ENCODE measurements around the gene SLC25A21. TPM values are rescaled to one million over a fixed set of nuclear protein-coding genes. Genes with fewer than 3 reads are reported as not detected.

The SLC25A21 gene
- total and polyA plus RNA-seq, 2 experiments from 2014 or later, result 10.6 to 12.1 TPM

DNA sequence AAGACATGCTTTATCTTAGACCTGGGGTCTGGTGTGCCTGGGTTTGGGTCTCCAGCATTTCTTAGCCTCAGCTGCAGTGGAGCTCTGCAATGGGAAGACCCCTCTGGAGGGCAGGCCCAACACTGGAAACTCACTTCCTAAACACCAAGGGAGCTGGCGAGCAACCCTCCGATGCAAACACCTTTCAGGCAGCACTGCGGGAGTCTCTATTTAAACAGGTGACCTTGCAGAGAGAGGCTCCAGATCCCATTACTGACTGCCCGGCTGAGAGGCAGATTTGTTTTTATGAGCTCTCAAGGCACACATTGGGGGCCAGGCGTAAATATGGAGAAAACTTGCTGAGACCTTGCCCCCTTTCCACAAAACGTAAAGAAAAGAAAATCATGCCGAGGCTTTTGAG is 315.3 kb downstream of the SLC25A21 start:
- Histone ChIP-seq H4K20me1 (replicated peaks; ENCODE audit: insufficient read depth) (no peaks in the 10 kb centered on the region), H3K4me1 (ENCODE audit: insufficient read depth) (peaks cover 3% of the 10 kb centered on the region; the same call in 1 of the 2 replicates), H3K4me3 (no peak overlapping the region), H3F3A (replicated peaks; ENCODE audit: low read depth) (no peaks in the 10 kb centered on the region), H2AFZ (no peak overlapping the region), H3K9me2 (ENCODE audit: insufficient read depth) (no peaks in the 10 kb centered on the region), H3K36me3 (ENCODE audit: insufficient read depth) (no peaks in the 10 kb centered on the region), H3K27ac (ENCODE audit: low read depth) (no peak overlapping the region), H3K79me2 (replicated peaks; ENCODE audit: insufficient read depth) (no peaks in the 10 kb centered on the region), H3K4me2 (no peak overlapping the region), H3K27me3 (ENCODE audit: insufficient read depth) (no peaks in the 10 kb centered on the region)
- peaks cover 32% of the 10 kb centered on the region for H3K4me1 Mint-ChIP-seq
- no peak overlapping the region for H3K4me3 Mint-ChIP-seq
- H3K27ac Mint-ChIP-seq, result peak overlapping the region; percentile 60
- no peaks in the 10 kb centered on the region for H3K9me3 Mint-ChIP-seq
- no peaks in the 10 kb centered on the region for H3K36me3 Mint-ChIP-seq (ENCODE audit: low read depth)
- ATAC-seq (peak; percentile 93), DNase-seq (ENCODE audit: low spot score) (peak; percentile 15)
- peaks cover 4% of the 10 kb centered on the region for H3K27me3 Mint-ChIP-seq (ENCODE audit: insufficient read depth, low read depth, poor library complexity)
- no peak for TF ChIP-seq STAT1 (IDR thresholded peaks at IDR 0.05; ENCODE audit: unreplicated experiment)
- no peak for TF ChIP-seq EZH2phosphoT487 (IDR thresholded peaks at IDR 0.05; ENCODE audit: unreplicated experiment)
- TF ChIP-seq, protein P1, sequence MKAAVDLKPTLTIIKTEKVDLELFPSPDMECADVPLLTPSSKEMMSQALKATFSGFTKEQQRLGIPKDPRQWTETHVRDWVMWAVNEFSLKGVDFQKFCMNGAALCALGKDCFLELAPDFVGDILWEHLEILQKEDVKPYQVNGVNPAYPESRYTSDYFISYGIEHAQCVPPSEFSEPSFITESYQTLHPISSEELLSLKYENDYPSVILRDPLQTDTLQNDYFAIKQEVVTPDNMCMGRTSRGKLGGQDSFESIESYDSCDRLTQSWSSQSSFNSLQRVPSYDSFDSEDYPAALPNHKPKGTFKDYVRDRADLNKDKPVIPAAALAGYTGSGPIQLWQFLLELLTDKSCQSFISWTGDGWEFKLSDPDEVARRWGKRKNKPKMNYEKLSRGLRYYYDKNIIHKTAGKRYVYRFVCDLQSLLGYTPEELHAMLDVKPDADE (IDR thresholded peaks at IDR 0.05), result no peak

DNA sequence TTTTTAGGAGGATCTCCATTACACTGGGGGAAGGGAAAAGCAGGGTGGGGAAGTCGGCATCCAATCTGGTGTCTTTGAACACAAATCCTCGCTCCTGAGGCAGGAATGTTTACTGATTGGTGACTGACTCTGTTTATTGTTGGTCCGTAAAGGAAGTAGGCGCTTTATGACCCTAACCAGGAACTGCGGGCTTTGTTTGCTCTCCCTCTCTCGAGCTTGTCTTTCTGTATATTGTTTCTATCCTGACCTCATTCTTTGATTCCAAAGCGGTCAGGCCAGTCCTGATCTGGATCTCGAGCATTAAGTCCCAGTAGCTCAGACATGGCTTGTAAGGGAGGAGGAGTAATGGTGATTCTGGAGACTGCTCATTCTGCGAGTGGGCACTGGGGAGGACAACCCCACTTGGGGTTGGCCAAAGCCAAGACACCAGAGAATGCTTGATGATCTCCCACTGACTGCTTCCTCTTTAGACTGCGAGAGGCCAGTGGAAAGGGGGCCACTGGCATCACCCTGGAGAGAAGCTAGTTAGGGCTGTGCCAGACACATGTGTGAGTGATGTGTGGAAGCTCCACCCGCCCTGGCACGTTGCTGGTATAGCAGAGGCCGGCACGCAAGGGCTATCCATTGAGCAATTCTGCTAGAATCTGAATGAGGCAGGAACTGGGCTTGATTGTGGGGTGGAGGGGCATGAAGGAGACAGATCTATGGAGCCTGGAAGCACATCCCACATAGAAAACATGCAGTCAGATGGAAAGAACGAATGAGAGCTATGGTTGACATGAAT is 316.1 kb downstream of the SLC25A21 start:
- Histone ChIP-seq H3K9me2 (ENCODE audit: insufficient read depth) (no peaks in the 10 kb centered on the region), H3K4me3 (no peak overlapping the region), H3F3A (replicated peaks; ENCODE audit: low read depth) (no peaks in the 10 kb centered on the region), H3K36me3 (ENCODE audit: insufficient read depth) (no peaks in the 10 kb centered on the region), H3K4me2 (no peak overlapping the region), H2AFZ (no peak overlapping the region), H4K20me1 (replicated peaks; ENCODE audit: insufficient read depth) (no peaks in the 10 kb centered on the region), H3K4me1 (ENCODE audit: insufficient read depth) (peaks cover 7% of the 10 kb centered on the region; the same call in 1 of the 2 replicates), H3K79me2 (replicated peaks; ENCODE audit: insufficient read depth) (no peaks in the 10 kb centered on the region), H3K27ac (ENCODE audit: low read depth) (no peak overlapping the region), H3K27me3 (ENCODE audit: insufficient read depth) (no peaks in the 10 kb centered on the region)
- DNase-seq (ENCODE audit: low spot score) (peak; percentile 28), ATAC-seq (no peak)
- H3K27me3 Mint-ChIP-seq (ENCODE audit: insufficient read depth, low read depth, poor library complexity), result peaks cover 4% of the 10 kb centered on the region
- H3K27ac Mint-ChIP-seq, result no peak overlapping the region
- no peaks in the 10 kb centered on the region for H3K36me3 Mint-ChIP-seq (ENCODE audit: low read depth)
- H3K9me3 Mint-ChIP-seq, result no peaks in the 10 kb centered on the region
- H3K4me1 Mint-ChIP-seq, result peaks cover 35% of the 10 kb centered on the region
- H3K4me3 Mint-ChIP-seq, result no peak overlapping the region
- no peak for TF ChIP-seq EZH2 (IDR thresholded peaks at IDR 0.05; ENCODE audit: low read depth, unreplicated experiment)
- TF ChIP-seq STAT1 (IDR thresholded peaks at IDR 0.05; ENCODE audit: unreplicated experiment), result no peak
- no peak for TF ChIP-seq POLR2AphosphoS5 (IDR thresholded peaks at IDR 0.05; ENCODE audit: low read depth)
- TF ChIP-seq, protein P1 (IDR thresholded peaks at IDR 0.05), result no peak
- TF ChIP-seq, protein P2, sequence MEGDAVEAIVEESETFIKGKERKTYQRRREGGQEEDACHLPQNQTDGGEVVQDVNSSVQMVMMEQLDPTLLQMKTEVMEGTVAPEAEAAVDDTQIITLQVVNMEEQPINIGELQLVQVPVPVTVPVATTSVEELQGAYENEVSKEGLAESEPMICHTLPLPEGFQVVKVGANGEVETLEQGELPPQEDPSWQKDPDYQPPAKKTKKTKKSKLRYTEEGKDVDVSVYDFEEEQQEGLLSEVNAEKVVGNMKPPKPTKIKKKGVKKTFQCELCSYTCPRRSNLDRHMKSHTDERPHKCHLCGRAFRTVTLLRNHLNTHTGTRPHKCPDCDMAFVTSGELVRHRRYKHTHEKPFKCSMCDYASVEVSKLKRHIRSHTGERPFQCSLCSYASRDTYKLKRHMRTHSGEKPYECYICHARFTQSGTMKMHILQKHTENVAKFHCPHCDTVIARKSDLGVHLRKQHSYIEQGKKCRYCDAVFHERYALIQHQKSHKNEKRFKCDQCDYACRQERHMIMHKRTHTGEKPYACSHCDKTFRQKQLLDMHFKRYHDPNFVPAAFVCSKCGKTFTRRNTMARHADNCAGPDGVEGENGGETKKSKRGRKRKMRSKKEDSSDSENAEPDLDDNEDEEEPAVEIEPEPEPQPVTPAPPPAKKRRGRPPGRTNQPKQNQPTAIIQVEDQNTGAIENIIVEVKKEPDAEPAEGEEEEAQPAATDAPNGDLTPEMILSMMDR (conservative IDR thresholded peaks at IDR 0.05; ENCODE audit: low read depth in 2 of 2), result no peak
- TF ChIP-seq, protein P3, sequence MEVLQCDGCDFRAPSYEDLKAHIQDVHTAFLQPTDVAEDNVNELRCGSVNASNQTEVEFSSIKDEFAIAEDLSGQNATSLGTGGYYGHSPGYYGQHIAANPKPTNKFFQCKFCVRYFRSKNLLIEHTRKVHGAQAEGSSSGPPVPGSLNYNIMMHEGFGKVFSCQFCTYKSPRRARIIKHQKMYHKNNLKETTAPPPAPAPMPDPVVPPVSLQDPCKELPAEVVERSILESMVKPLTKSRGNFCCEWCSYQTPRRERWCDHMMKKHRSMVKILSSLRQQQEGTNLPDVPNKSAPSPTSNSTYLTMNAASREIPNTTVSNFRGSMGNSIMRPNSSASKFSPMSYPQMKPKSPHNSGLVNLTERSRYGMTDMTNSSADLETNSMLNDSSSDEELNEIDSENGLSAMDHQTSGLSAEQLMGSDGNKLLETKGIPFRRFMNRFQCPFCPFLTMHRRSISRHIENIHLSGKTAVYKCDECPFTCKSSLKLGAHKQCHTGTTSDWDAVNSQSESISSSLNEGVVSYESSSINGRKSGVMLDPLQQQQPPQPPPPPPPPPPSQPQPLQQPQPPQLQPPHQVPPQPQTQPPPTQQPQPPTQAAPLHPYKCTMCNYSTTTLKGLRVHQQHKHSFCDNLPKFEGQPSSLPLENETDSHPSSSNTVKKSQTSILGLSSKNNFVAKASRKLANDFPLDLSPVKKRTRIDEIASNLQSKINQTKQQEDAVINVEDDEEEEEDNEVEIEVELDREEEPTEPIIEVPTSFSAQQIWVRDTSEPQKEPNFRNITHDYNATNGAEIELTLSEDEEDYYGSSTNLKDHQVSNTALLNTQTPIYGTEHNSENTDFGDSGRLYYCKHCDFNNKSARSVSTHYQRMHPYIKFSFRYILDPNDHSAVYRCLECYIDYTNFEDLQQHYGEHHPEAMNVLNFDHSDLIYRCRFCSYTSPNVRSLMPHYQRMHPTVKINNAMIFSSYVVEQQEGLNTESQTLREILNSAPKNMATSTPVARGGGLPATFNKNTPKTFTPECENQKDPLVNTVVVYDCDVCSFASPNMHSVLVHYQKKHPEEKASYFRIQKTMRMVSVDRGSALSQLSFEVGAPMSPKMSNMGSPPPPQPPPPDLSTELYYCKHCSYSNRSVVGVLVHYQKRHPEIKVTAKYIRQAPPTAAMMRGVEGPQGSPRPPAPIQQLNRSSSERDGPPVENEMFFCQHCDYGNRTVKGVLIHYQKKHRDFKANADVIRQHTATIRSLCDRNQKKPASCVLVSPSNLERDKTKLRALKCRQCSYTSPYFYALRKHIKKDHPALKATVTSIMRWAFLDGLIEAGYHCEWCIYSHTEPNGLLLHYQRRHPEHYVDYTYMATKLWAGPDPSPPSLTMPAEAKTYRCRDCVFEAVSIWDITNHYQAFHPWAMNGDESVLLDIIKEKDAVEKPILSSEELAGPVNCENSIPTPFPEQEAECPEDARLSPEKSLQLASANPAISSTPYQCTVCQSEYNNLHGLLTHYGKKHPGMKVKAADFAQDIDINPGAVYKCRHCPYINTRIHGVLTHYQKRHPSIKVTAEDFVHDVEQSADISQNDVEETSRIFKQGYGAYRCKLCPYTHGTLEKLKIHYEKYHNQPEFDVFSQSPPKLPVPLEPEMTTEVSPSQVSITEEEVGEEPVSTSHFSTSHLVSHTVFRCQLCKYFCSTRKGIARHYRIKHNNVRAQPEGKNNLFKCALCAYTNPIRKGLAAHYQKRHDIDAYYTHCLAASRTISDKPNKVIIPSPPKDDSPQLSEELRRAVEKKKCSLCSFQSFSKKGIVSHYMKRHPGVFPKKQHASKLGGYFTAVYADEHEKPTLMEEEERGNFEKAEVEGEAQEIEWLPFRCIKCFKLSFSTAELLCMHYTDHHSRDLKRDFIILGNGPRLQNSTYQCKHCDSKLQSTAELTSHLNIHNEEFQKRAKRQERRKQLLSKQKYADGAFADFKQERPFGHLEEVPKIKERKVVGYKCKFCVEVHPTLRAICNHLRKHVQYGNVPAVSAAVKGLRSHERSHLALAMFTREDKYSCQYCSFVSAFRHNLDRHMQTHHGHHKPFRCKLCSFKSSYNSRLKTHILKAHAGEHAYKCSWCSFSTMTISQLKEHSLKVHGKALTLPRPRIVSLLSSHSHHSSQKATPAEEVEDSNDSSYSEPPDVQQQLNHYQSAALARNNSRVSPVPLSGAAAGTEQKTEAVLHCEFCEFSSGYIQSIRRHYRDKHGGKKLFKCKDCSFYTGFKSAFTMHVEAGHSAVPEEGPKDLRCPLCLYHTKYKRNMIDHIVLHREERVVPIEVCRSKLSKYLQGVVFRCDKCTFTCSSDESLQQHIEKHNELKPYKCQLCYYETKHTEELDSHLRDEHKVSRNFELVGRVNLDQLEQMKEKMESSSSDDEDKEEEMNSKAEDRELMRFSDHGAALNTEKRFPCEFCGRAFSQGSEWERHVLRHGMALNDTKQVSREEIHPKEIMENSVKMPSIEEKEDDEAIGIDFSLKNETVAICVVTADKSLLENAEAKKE (CRISPR knock-in tag; IDR thresholded peaks at IDR 0.05), result no peak
- TF ChIP-seq CREB1 (CRISPR knock-in tag; IDR thresholded peaks at IDR 0.05; ENCODE audit: low read depth), result no peak

All from GM23338 (cell line).